PC-3 (cell line): Measurements from ENCODE around the gene CD58. TPM values are rescaled to one million over a fixed set of nuclear protein-coding genes. Genes with fewer than 3 reads are reported as not detected.
"Not testable (repeated sequence)": the region's sequence is repeated elsewhere in the genome, so short reads cannot be mapped to it uniquely, and the experiment has no call there.

Experiments
- ATAC-seq: fragments of 200-7000 bp; cut with Tn5 transposase; 2 replicates; pipeline ENCODE4 v1.9.1; 2020; ENCODE audit warnings: mild to moderate bottlenecking, moderate library complexity
- BruUV-seq: library from RNA; stranded (reverse); fragments of 400-500 nt; replicated peaks from 2 replicates; lab custom pipeline; 2021; lab: Mats Ljungman, UMichigan
- CTCF ChIA-PET: fragments of 300-600 bp; sonication (Branson Sonifier 250); formaldehyde crosslinking; loops from one replicate; lab custom pipeline; 2022; ENCODE audit warnings: antibody characterized with exemption; lab: Charles Lee
- POLR2A ChIA-PET: fragments of 300-600 bp; sonication (Branson Sonifier 250); formaldehyde crosslinking; loops from one replicate; lab custom pipeline; 2022; ENCODE audit warnings: antibody characterized with exemption; ENCODE audit not compliant: unreplicated experiment; lab: Charles Lee
- DNase-seq: peaks from one replicate; pipeline ENCODE4 v3.0.0-alpha.2; 2015
- H2AFZ ChIP-seq: fragments of 300-600 bp; sonication (generic); 2 replicates; pipeline ENCODE4 v1.6.0; 2016; ENCODE audit warnings: antibody characterized with exemption, low read length
- H3F3A ChIP-seq: fragments of 300-600 bp; sonication (generic); one replicate; pipeline ENCODE4 v1.6.0; 2017; ENCODE audit warnings: antibody characterized with exemption, low read length, control low read depth, mild to moderate bottlenecking; ENCODE audit not compliant: unreplicated experiment
- H3K27ac ChIP-seq: fragments of 300-600 bp; sonication (generic); 2 replicates; pipeline ENCODE4 v1.5.1; 2016; ENCODE audit warnings: mild to moderate bottlenecking, low read length
- H3K27me3 ChIP-seq: fragments of 300-600 bp; sonication (generic); 2 replicates; pipeline ENCODE4 v1.6.1; 2016; ENCODE audit warnings: low read length, mixed read lengths
- H3K36me3 ChIP-seq: fragments of 300-600 bp; sonication (generic); 2 replicates; pipeline ENCODE4 v1.6.1; 2016; ENCODE audit warnings: low read depth, mixed run types, low read length, mixed read lengths
- H3K4me1 ChIP-seq: fragments of 300-600 bp; sonication (generic); 2 replicates; pipeline ENCODE4 v1.5.1; 2016; ENCODE audit warnings: low read length; ENCODE audit not compliant: insufficient read depth
- H3K4me2 ChIP-seq: fragments of 300-600 bp; sonication (generic); 2 replicates; pipeline ENCODE4 v1.6.0; 2016; ENCODE audit warnings: low read length
- H3K4me3 ChIP-seq: fragments of 300-600 bp; sonication (generic); 2 replicates; pipeline ENCODE4 v1.5.1; 2016; ENCODE audit warnings: mild to moderate bottlenecking, low read length, mixed read lengths
- H3K79me2 ChIP-seq: fragments of 300-600 bp; sonication (generic); 2 replicates; pipeline ENCODE4 v1.6.1; 2017; ENCODE audit warnings: low read length, mixed read lengths
- H3K9ac ChIP-seq: fragments of 300-600 bp; sonication (generic); 2 replicates; pipeline ENCODE4 v1.6.0; 2016; ENCODE audit warnings: mild to moderate bottlenecking, low read length
- H3K9me2 ChIP-seq: fragments of 300-600 bp; sonication (generic); replicated peaks from 2 replicates; pipeline ENCODE4 v1.6.1; 2016; ENCODE audit warnings: mixed run types, low read length, mixed read lengths
- H3K9me3 ChIP-seq: fragments of 300-600 bp; sonication (generic); 2 replicates; pipeline ENCODE4 v1.6.1; 2016; ENCODE audit warnings: low read length, mixed read lengths
- H4K20me1 ChIP-seq: fragments of 300-600 bp; sonication (generic); 2 replicates; pipeline ENCODE4 v1.6.1; 2016; ENCODE audit warnings: low read length, mixed read lengths
- intact Hi-C: fragments of 100-400 bp; cut with micrococcal nuclease; formaldehyde crosslinking; loops from 2 replicates; pipeline ENCODE4 v1.9.0; 2023
- total RNA-seq: library from RNA; depleted of rRNA; stranded (reverse); fragments of >200 nt; gene quantifications from 2 replicates; pipeline ENCODE4 v1.2.3, GENCODE V29; 2014

The CD58 gene
- total RNA-seq, 1 experiment from 2014 or later: 26.9 TPM

GRCh38 chr1:116609801-116610371 is 39.1 kb upstream of the CD58 start:
- intact Hi-C loops, BruUV-seq, H3K9ac ChIP-seq, DNase-seq, H3K4me2 ChIP-seq, H3K4me3 ChIP-seq, H3K9me2 ChIP-seq, CTCF ChIA-PET, H3K4me1 ChIP-seq, H2AFZ ChIP-seq, H3K36me3 ChIP-seq, H3K27ac ChIP-seq, H4K20me1 ChIP-seq, H3F3A ChIP-seq, H3K9me3 ChIP-seq, H3K79me2 ChIP-seq, ATAC-seq, H3K27me3 ChIP-seq, POLR2A ChIA-PET: not testable (repeated sequence)

- H3K9me3 ChIP-seq, H3K4me3 ChIP-seq, H3K79me2 ChIP-seq, H3K27ac ChIP-seq, CTCF ChIA-PET, H4K20me1 ChIP-seq, H3F3A ChIP-seq, POLR2A ChIA-PET, H3K4me1 ChIP-seq, BruUV-seq, ATAC-seq, H3K9ac ChIP-seq, H2AFZ ChIP-seq, H3K36me3 ChIP-seq, H3K27me3 ChIP-seq, DNase-seq, intact Hi-C loops, H3K9me2 ChIP-seq, H3K4me2 ChIP-seq: not testable (repeated sequence)
These were observed 38.0 kb upstream of the CD58 start for GRCh38 chr1:116608841-116609240.

DNA sequence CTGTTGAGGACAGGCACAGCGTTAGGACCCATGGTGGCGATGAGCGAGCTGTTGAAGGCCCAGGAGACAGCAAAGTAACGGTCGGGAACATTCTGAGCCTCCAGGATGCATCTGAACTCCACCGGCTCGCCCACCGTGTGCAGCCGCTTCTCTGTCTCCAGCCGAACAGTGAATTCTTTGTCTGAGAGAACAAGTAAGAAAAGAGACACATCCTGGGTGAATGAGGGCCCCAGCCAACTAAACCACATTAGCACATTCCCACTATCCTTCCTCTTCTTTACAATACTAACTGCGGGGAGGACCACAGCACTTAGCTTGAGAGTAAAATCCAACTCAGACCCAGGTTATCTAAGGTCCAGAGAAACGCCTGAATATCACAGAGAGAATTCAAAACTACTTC is 37.3 kb upstream of the CD58 start:
- BruUV-seq, H3K4me1 ChIP-seq, H3K27ac ChIP-seq, H3K9me3 ChIP-seq, DNase-seq, H3K27me3 ChIP-seq, ATAC-seq, POLR2A ChIA-PET, H3K4me3 ChIP-seq, H2AFZ ChIP-seq, H3K9me2 ChIP-seq, H3K79me2 ChIP-seq, H4K20me1 ChIP-seq, CTCF ChIA-PET, H3K36me3 ChIP-seq, H3K9ac ChIP-seq, H3K4me2 ChIP-seq, H3F3A ChIP-seq, intact Hi-C loops: not testable (repeated sequence)

DNA sequence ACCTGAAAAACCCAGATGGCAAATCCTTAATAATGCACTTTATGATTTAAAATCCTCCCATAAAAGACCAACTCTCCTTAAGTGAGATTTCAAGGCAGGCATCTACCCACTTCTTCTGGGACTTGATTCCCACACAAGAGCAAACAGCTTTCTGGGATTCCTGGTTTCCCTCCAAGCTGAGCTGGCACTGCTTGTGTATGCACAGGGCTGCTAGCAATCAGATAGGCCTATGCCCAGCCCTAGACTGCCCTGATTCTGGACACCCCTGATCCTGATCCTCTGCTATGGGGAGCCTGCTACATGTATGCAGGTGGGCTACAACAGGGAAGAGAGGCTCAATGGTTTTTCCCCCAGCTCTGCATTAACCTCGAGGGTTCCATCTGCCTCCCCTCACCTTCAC is 36.6 kb upstream of the CD58 start:
- H3K4me2 ChIP-seq, POLR2A ChIA-PET, H3K9me3 ChIP-seq, intact Hi-C loops, H3K4me1 ChIP-seq, H2AFZ ChIP-seq, H3K27ac ChIP-seq, DNase-seq, H3K36me3 ChIP-seq, H3K79me2 ChIP-seq, H3K4me3 ChIP-seq, H3K9me2 ChIP-seq, ATAC-seq, H4K20me1 ChIP-seq, H3K9ac ChIP-seq, CTCF ChIA-PET, H3K27me3 ChIP-seq, H3F3A ChIP-seq, BruUV-seq: not testable (repeated sequence)

GRCh38 chr1:116606067-116606466 is 35.2 kb upstream of the CD58 start:
- DNase-seq, H3K4me1 ChIP-seq, H3K4me2 ChIP-seq, ATAC-seq, H3K36me3 ChIP-seq, CTCF ChIA-PET, intact Hi-C loops, H3K9me2 ChIP-seq, H3K9me3 ChIP-seq, H4K20me1 ChIP-seq, BruUV-seq, POLR2A ChIA-PET, H3K9ac ChIP-seq, H2AFZ ChIP-seq, H3K27me3 ChIP-seq, H3K27ac ChIP-seq, H3K79me2 ChIP-seq, H3F3A ChIP-seq, H3K4me3 ChIP-seq: not testable (repeated sequence)
